Measurements from ENCODE around the gene PRR20C.
"Not testable (repeated sequence)": the region's sequence is repeated elsewhere in the genome, so short reads cannot be mapped to it uniquely, and the experiment has no call there.

DNA sequence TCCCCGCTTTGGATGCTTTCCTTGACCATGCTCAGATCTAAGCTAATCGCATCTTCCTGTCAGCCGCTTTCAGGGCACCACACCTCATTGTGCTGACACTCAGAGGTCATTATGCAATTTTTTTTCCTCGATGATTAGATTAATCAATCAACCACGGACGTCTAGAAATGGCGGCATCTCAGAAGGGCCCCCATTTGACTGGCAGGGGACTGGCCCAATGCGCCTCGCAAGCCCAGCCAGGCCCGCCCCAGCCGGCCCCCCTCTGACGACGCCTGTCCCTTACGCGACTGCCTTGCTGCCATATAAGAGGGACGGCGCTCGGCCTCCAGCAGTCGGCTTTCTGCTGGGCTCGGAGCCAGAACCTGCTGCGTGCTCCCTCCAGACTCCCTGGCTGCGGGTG is 6.5 kb downstream of the PRR20C start, which contains the start of gene PRR20D:
- TF ChIP-seq, protein P1, sequence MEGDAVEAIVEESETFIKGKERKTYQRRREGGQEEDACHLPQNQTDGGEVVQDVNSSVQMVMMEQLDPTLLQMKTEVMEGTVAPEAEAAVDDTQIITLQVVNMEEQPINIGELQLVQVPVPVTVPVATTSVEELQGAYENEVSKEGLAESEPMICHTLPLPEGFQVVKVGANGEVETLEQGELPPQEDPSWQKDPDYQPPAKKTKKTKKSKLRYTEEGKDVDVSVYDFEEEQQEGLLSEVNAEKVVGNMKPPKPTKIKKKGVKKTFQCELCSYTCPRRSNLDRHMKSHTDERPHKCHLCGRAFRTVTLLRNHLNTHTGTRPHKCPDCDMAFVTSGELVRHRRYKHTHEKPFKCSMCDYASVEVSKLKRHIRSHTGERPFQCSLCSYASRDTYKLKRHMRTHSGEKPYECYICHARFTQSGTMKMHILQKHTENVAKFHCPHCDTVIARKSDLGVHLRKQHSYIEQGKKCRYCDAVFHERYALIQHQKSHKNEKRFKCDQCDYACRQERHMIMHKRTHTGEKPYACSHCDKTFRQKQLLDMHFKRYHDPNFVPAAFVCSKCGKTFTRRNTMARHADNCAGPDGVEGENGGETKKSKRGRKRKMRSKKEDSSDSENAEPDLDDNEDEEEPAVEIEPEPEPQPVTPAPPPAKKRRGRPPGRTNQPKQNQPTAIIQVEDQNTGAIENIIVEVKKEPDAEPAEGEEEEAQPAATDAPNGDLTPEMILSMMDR (IDR thresholded peaks at IDR 0.05), result not testable (repeated sequence)
- not testable (repeated sequence) for TF ChIP-seq EP300 (IDR thresholded peaks at IDR 0.05)

All from upper lobe of left lung (tissue), 4 donors.